H9 (cell line): ENCODE measurements around the gene SEC62. TPM values are rescaled to one million over a fixed set of nuclear protein-coding genes. Genes with fewer than 3 reads are reported as not detected.

ENCODE experiments used
- DNase-seq: peaks from one replicate; pipeline ENCODE4 v3.0.0-alpha.2; 2017
- H2AFZ ChIP-seq: one replicate; pipeline ENCODE4 v1.6.1; 2013; ENCODE audit warnings: mild to moderate bottlenecking, low read length, control low read depth, moderate library complexity
- H2AK5ac ChIP-seq: 2 replicates; pipeline ENCODE4 v1.6.1; 2013; ENCODE audit warnings: low read length, control low read depth, mixed read lengths; ENCODE audit not compliant: insufficient read length
- H2BK120ac ChIP-seq: one replicate; pipeline ENCODE4 v1.6.1; 2013; ENCODE audit warnings: low read depth, mild to moderate bottlenecking, low read length, control low read depth, inconsistent platforms; ENCODE audit not compliant: poor library complexity, severe bottlenecking
- H2BK12ac ChIP-seq: 2 replicates; pipeline ENCODE4 v1.6.1; 2013; ENCODE audit warnings: low read length, control low read depth, mixed read lengths, low read depth; ENCODE audit not compliant: insufficient read length
- H2BK15ac ChIP-seq: 2 replicates; pipeline ENCODE4 v1.6.1; 2013; ENCODE audit warnings: low read depth, low read length, control low read depth
- H2BK20ac ChIP-seq: one replicate; pipeline ENCODE4 v1.6.1; 2013; ENCODE audit warnings: low read depth, mild to moderate bottlenecking, low read length, control low read depth, inconsistent platforms; ENCODE audit not compliant: poor library complexity, severe bottlenecking
- H2BK5ac ChIP-seq: 2 replicates; pipeline ENCODE4 v1.6.1; 2013; ENCODE audit warnings: low read length, control low read depth, mixed read lengths; ENCODE audit not compliant: insufficient read length
- H3K14ac ChIP-seq: 2 replicates; pipeline ENCODE4 v1.6.1; 2013; ENCODE audit warnings: low read length, control low read depth; ENCODE audit not compliant: insufficient read depth
- H3K18ac ChIP-seq: 2 replicates; pipeline ENCODE4 v1.6.1; 2013; ENCODE audit warnings: low read depth, mild to moderate bottlenecking, mixed read lengths, low read length, control low read depth; ENCODE audit not compliant: insufficient read length
- H3K23ac ChIP-seq: 2 replicates; pipeline ENCODE4 v1.6.1; 2013; ENCODE audit warnings: low read length, control low read depth, mixed read lengths, low read depth; ENCODE audit not compliant: insufficient read length
- H3K23me2 ChIP-seq: 2 replicates; pipeline ENCODE4 v1.6.1; 2013; ENCODE audit warnings: low read depth, mild to moderate bottlenecking, mixed read lengths, low read length, control low read depth; ENCODE audit not compliant: insufficient read length, poor library complexity, severe bottlenecking
- H3K27ac ChIP-seq: 2 replicates; pipeline ENCODE4 v1.5.1; 2013; ENCODE audit warnings: low read length, control low read depth, mixed read lengths, low read depth; ENCODE audit not compliant: insufficient read length
- H3K27me3 ChIP-seq: 2 replicates; pipeline ENCODE4 v1.6.1; 2013; ENCODE audit warnings: low read length, control low read depth, inconsistent platforms; ENCODE audit not compliant: insufficient read depth
- H3K4ac ChIP-seq: 2 replicates; pipeline ENCODE4 v1.6.1; 2013; ENCODE audit warnings: low read depth, mild to moderate bottlenecking, control low read depth, inconsistent platforms, low read length, moderate library complexity
- H3K4me1 ChIP-seq: 2 replicates; pipeline ENCODE4 v1.6.1; 2013; ENCODE audit warnings: low read length, control low read depth, inconsistent platforms; ENCODE audit not compliant: insufficient read depth
- H3K4me2 ChIP-seq: 2 replicates; pipeline ENCODE4 v1.6.1; 2013; ENCODE audit warnings: low read length, control low read depth, mixed read lengths; ENCODE audit not compliant: insufficient read length, insufficient read depth
- H3K56ac ChIP-seq: 2 replicates; pipeline ENCODE4 v1.6.1; 2013; ENCODE audit warnings: low read depth, mild to moderate bottlenecking, mixed read lengths, low read length, control low read depth; ENCODE audit not compliant: insufficient read length
- H3K79me1 ChIP-seq: 2 replicates; pipeline ENCODE4 v1.6.1; 2013; ENCODE audit warnings: low read depth, mild to moderate bottlenecking, moderate library complexity, low read length, control low read depth, inconsistent platforms; ENCODE audit not compliant: insufficient read depth, poor library complexity, severe bottlenecking
- H3K79me2 ChIP-seq: 2 replicates; pipeline ENCODE4 v1.6.1; 2013; ENCODE audit warnings: low read length, control low read depth, inconsistent platforms; ENCODE audit not compliant: insufficient read depth
- H3K9ac ChIP-seq: 2 replicates; pipeline ENCODE4 v1.6.1; 2013; ENCODE audit warnings: low read length, control low read depth, mixed read lengths; ENCODE audit not compliant: insufficient read length; ENCODE audit errors: extremely low read depth
- H3K9me3 ChIP-seq: one replicate; pipeline ENCODE4 v1.6.1; 2013; ENCODE audit warnings: low read depth, low read length, inconsistent platforms; ENCODE audit not compliant: control insufficient read depth
- H3T11ph ChIP-seq: one replicate; pipeline ENCODE4 v1.6.1; 2013; ENCODE audit warnings: mild to moderate bottlenecking, low read length, control low read depth, inconsistent platforms
- H4K20me1 ChIP-seq: one replicate; pipeline ENCODE4 v1.6.1; 2013; ENCODE audit not compliant: control insufficient read depth, insufficient read length, insufficient read depth
- H4K5ac ChIP-seq: 2 replicates; pipeline ENCODE4 v1.6.1; 2013; ENCODE audit warnings: low read depth, mild to moderate bottlenecking, mixed read lengths, low read length, control low read depth; ENCODE audit not compliant: insufficient read length
- H4K8ac ChIP-seq: replicated peaks from 2 replicates; pipeline ENCODE4 v1.6.1; 2013; ENCODE audit warnings: low read length, control low read depth, mixed read lengths, low read depth; ENCODE audit not compliant: insufficient read length
- H4K91ac ChIP-seq: 2 replicates; pipeline ENCODE4 v1.6.1; 2013; ENCODE audit warnings: low read depth, mild to moderate bottlenecking, moderate library complexity, mixed read lengths, low read length, control low read depth; ENCODE audit not compliant: insufficient read length
- H3K27ac Mint-ChIP-seq, 3 experiments: 2 replicates in 2 of 3; 3 replicates in 1 of 3; pipeline ENCODE4 v1.8.0; 2020 to 2021; ENCODE audit warnings: mixed read lengths in 3 of 3, mild to moderate bottlenecking in 1 of 3, moderate library complexity in 1 of 3
- H3K27me3 Mint-ChIP-seq: 2 replicates; pipeline ENCODE4 v1.8.0; 2021; ENCODE audit warnings: low read depth, mild to moderate bottlenecking, moderate library complexity, mixed read lengths
- H3K36me3 Mint-ChIP-seq, 3 experiments: 2 replicates in 2 of 3; 3 replicates in 1 of 3; pipeline ENCODE4 v1.8.0; 2020 to 2021; ENCODE audit warnings: low read depth in 3 of 3, mixed read lengths in 3 of 3; ENCODE audit not compliant: insufficient read depth in 1 of 3
- H3K4me1 Mint-ChIP-seq, 2 experiments: 2 replicates each; pipeline ENCODE4 v1.8.0; 2020; ENCODE audit warnings: mixed read lengths in 2 of 2
- H3K4me3 Mint-ChIP-seq, 2 experiments: 2 replicates in 1 of 2; 3 replicates in 1 of 2; pipeline ENCODE4 v1.8.0; 2020 to 2021; ENCODE audit warnings: mild to moderate bottlenecking in 2 of 2, mixed read lengths in 2 of 2, moderate library complexity in 1 of 2
- H3K9me3 Mint-ChIP-seq, 2 experiments: 2 replicates in 1 of 2; 3 replicates in 1 of 2; pipeline ENCODE4 v1.8.0; 2020; ENCODE audit warnings: mild to moderate bottlenecking in 2 of 2, mixed read lengths in 2 of 2, moderate library complexity in 1 of 2
- CTCF ChIP-seq: fragments of 200-600 bp; sonication (generic); conservative IDR thresholded peaks from 3 replicates; pipeline ENCODE4 v1.8.0; 2021; ENCODE audit warnings: antibody characterized with exemption, mild to moderate bottlenecking
- WGBS: extraction: QIAGEN DNeasy Blood & Tissue Kit; methylation state at CpG from one replicate; pipeline ENCODE4 v1.1.7; 2013; ENCODE audit warnings: missing lambda C conversion rate, low lambda C conversion rate, mixed read lengths; ENCODE audit not compliant: insufficient read length; ENCODE audit errors: extremely low coverage; 5-methylcytosine and 5-hydroxymethylcytosine counted together
- total RNA-seq: library from RNA; stranded (reverse); gene quantifications from 2 replicates; pipeline ENCODE4 v1.2.1, GENCODE V29; 2021

SEC62 gene
- total RNA-seq, 1 experiment from 2014 or later = 98.7 TPM

GRCh38 chr3:169953462-169954141, 13.0 kb upstream of the SEC62 start:
- Histone ChIP-seq H3K79me1 (no peaks in the 10 kb centered on the region), H2BK15ac (no peak overlapping the region), H3K14ac (no peak overlapping the region), H3K4ac (no peak overlapping the region), H3K4me1 (no peaks in the 10 kb centered on the region), H3K23me2 (no peaks in the 10 kb centered on the region), H3K18ac (no peak overlapping the region), H2BK120ac (no peak overlapping the region), H4K8ac (no peak overlapping the region), H3K27me3 (no peaks in the 10 kb centered on the region), H3K27ac (no peak overlapping the region), H3K79me2 (no peaks in the 10 kb centered on the region), H3K4me2 (no peak overlapping the region), H3K23ac (no peak overlapping the region), H4K20me1 (no peaks in the 10 kb centered on the region), H2AK5ac (no peak overlapping the region), H2BK5ac (no peak overlapping the region), H2AFZ (no peak overlapping the region), H3K56ac (no peak overlapping the region), H3K9ac (no peak overlapping the region), H2BK20ac (no peak overlapping the region), H4K91ac (no peak overlapping the region), H3T11ph (no peak overlapping the region), H2BK12ac (no peak overlapping the region), H4K5ac (no peak overlapping the region), H3K9me3 (no peaks in the 10 kb centered on the region)
- TF ChIP-seq CTCF = no peak
- no peak overlapping the region for H3K27ac Mint-ChIP-seq
- no peaks in the 10 kb centered on the region for H3K9me3 Mint-ChIP-seq
- H3K4me1 Mint-ChIP-seq = no peaks in the 10 kb centered on the region
- no peak for DNase-seq
- no peaks in the 10 kb centered on the region for H3K36me3 Mint-ChIP-seq
- WGBS = no CpG with 5 or more reads among the region's 3 CpGs
- no peaks in the 10 kb centered on the region; the same call in 1 of the 2 replicates for H3K27me3 Mint-ChIP-seq
- no peak overlapping the region for H3K4me3 Mint-ChIP-seq
